Panc1 (cell line): Measurements from ENCODE around the gene TGFB2. TPM values are rescaled to one million over a fixed set of nuclear protein-coding genes. Genes with fewer than 3 reads are reported as not detected.

ENCODE experiments used
- ATAC-seq: fragments of 200-7000 bp; cut with Tn5 transposase; 2 replicates; pipeline ENCODE4 v1.9.1; 2020; ENCODE audit warnings: mild to moderate bottlenecking, moderate library complexity
- BruUV-seq: library from RNA; stranded (reverse); fragments of 400-500 nt; replicated peaks from 2 replicates; lab custom pipeline; 2021; lab: Mats Ljungman, UMichigan
- CTCF ChIA-PET: fragments of 300-600 bp; sonication (Branson Sonifier 250); formaldehyde crosslinking; loops from one replicate; lab custom pipeline; 2022; ENCODE audit warnings: antibody characterized with exemption; lab: Charles Lee
- POLR2A ChIA-PET: fragments of 300-600 bp; sonication (Branson Sonifier 250); formaldehyde crosslinking; loops from one replicate; lab custom pipeline; 2022; ENCODE audit warnings: antibody characterized with exemption; lab: Charles Lee
- DNase-seq: peaks from one replicate; pipeline ENCODE4 v3.0.0-alpha.2; 2010; ENCODE audit warnings: low read depth, low spot score
- H3K27ac ChIP-seq: 2 replicates; pipeline ENCODE4 v1.5.1; 2011; ENCODE audit warnings: mild to moderate bottlenecking, low read length, inconsistent platforms
- H3K27me3 ChIP-seq: fragments of 200-500 bp; sonication (Bioruptor generic); 2 replicates; pipeline ENCODE4 v1.6.0; 2014; ENCODE audit warnings: low read length, inconsistent platforms; ENCODE audit not compliant: control insufficient read depth, insufficient read depth
- H3K36me3 ChIP-seq: fragments of 200-500 bp; sonication (Bioruptor generic); 2 replicates; pipeline ENCODE4 v1.5.1; 2014; ENCODE audit warnings: inconsistent platforms, mild to moderate bottlenecking, low read length, moderate library complexity; ENCODE audit not compliant: control insufficient read depth, insufficient read depth
- H3K4me1 ChIP-seq: 2 replicates; pipeline ENCODE4 v1.5.1; 2011; ENCODE audit warnings: inconsistent platforms, mild to moderate bottlenecking, low read length, moderate library complexity; ENCODE audit not compliant: control insufficient read depth, insufficient read depth
- H3K4me3 ChIP-seq, 2 experiments: 2 replicates each; pipeline ENCODE4 v1.5.1; 2011 to 2012; ENCODE audit warnings: low read depth in 2 of 2, low read length in 2 of 2, mild to moderate bottlenecking in 2 of 2, inconsistent platforms in 1 of 2, moderate library complexity in 1 of 2
- H3K9me3 ChIP-seq: fragments of 200-500 bp; sonication (Bioruptor generic); 2 replicates; pipeline ENCODE4 v1.5.1; 2014; ENCODE audit warnings: low read depth, mild to moderate bottlenecking, inconsistent platforms, low read length, moderate library complexity; ENCODE audit not compliant: control insufficient read depth, insufficient read depth
- CTCF ChIP-seq: fragments of 450-650 bp; IDR thresholded peaks from 2 replicates; pipeline ENCODE4 v1.5.1; 2017; ENCODE audit warnings: mild to moderate bottlenecking
- POLR2AphosphoS5 ChIP-seq: IDR thresholded peaks from 2 replicates; pipeline ENCODE4 v1.6.1; 2012; ENCODE audit warnings: mild to moderate bottlenecking, low read depth, low read length, moderate library complexity
- REST ChIP-seq, 2 experiments: IDR thresholded peaks; 2 replicates each; pipeline ENCODE4 v1.6.1; 2011 to 2012; ENCODE audit warnings: low read depth in 2 of 2, control low read depth in 1 of 2, low read length in 1 of 2, mild to moderate bottlenecking in 1 of 2, moderate library complexity in 1 of 2; ENCODE audit not compliant: insufficient read depth in 1 of 2
- SIN3A ChIP-seq: IDR thresholded peaks from 2 replicates; pipeline ENCODE4 v1.6.1; 2012; ENCODE audit warnings: low read depth, mild to moderate bottlenecking, low read length, moderate library complexity, borderline replicate concordance; ENCODE audit not compliant: insufficient read depth
- TCF7L2 ChIP-seq: IDR thresholded peaks from 2 replicates; pipeline ENCODE4 v1.6.1; 2011; ENCODE audit warnings: mild to moderate bottlenecking, low read depth, low read length, inconsistent platforms
- in situ Hi-C: cut with HindIII; loops from 2 replicates; pipeline ENCODE4 v1.10.0; 2016; ENCODE audit warnings: low sequenced_read_pairs, low pct_unique_long_range_greater_than_20kb
- intact Hi-C: fragments of 100-400 bp; cut with micrococcal nuclease; formaldehyde crosslinking; loops from one replicate; pipeline ENCODE4 v1.10.0; 2022; ENCODE audit not compliant: unreplicated experiment
- total RNA-seq: library from RNA; stranded (reverse); gene quantifications from one replicate; pipeline ENCODE4 v1.2.1, GENCODE V29; 2021; ENCODE audit not compliant: unreplicated experiment

Gene TGFB2
- total RNA-seq, 1 experiment from 2014 or later = 58.9 TPM

GRCh38 chr1:218476385-218476784 lies 131.2 kb downstream of the TGFB2 start:
- BruUV-seq = no TSS peak
- no peaks in the 10 kb centered on the region for H3K27me3 ChIP-seq
- peak; percentile 80 for DNase-seq
- TF ChIP-seq TCF7L2 (no peak), SIN3A (no peak), CTCF (no peak), REST (IDR thresholded peaks at IDR 0.05; ENCODE audit: insufficient read depth in 1 of 2, low read depth in 2 of 2, low read length in 1 of 2) (no peak), POLR2AphosphoS5 (no peak)
- H3K9me3 ChIP-seq = no peaks in the 10 kb centered on the region; the same call in 1 of the 2 replicates
- H3K27ac ChIP-seq = peak overlapping the region; percentile 74; the same call in 1 of the 2 replicates
- CTCF ChIA-PET = no interaction called here
- ATAC-seq = no peak; the same call in 1 of the 2 replicates
- in situ Hi-C loops (no loop called here), intact Hi-C loops (no loop called here)
- POLR2A ChIA-PET = no interaction called here
- H3K4me1 ChIP-seq = peaks cover 14% of the 10 kb centered on the region; the same call in 1 of the 2 replicates
- H3K36me3 ChIP-seq = no peaks in the 10 kb centered on the region
- H3K4me3 ChIP-seq = no peak overlapping the region

GRCh38 chr1:218478336-218478735 lies 133.2 kb downstream of the TGFB2 start:
- TF ChIP-seq POLR2AphosphoS5 = no peak
- no peak for TF ChIP-seq REST (IDR thresholded peaks at IDR 0.05; ENCODE audit: insufficient read depth in 1 of 2, low read depth in 2 of 2, low read length in 1 of 2)
- no peak for TF ChIP-seq SIN3A
- no peak for TF ChIP-seq TCF7L2
- no peak for TF ChIP-seq CTCF
- in situ Hi-C loops (no loop called here), intact Hi-C loops (no loop called here)
- Histone ChIP-seq H3K9me3 (no peaks in the 10 kb centered on the region; the same call in 1 of the 2 replicates), H3K4me1 (peaks cover 14% of the 10 kb centered on the region; the same call in 1 of the 2 replicates), H3K36me3 (no peaks in the 10 kb centered on the region), H3K4me3 (no peak overlapping the region), H3K27ac (peak overlapping the region; percentile 61; the same call in 1 of the 2 replicates), H3K27me3 (no peaks in the 10 kb centered on the region)
- CTCF ChIA-PET = no interaction called here
- DNase-seq (no peak), ATAC-seq (no peak)
- no TSS peak for BruUV-seq
- POLR2A ChIA-PET = no interaction called here
